GM19043 (cell line): ENCODE data around the gene GRIN1.
A peak's percentile ranks its signal among the peaks of the same experiment; 100 is the strongest.

Experiments
- ATAC-seq: cut with Tn5 transposase; IDR thresholded peaks from one replicate; pipeline ENCODE4 v1.9.1; 2021; ENCODE audit warnings: low read depth; ENCODE audit not compliant: unreplicated experiment

GRIN1 gene

GRCh38 chr9:137145731-137146526 lies 7.0 kb downstream of the GRIN1 start:
- ATAC-seq, result no peak

GRCh38 chr9:137146527-137146918 lies 7.6 kb downstream of the GRIN1 start:
- ATAC-seq, result no peak

- no peak for ATAC-seq
Measured at GRCh38 chr9:137147091-137147792, 8.3 kb downstream of the GRIN1 start.

- ATAC-seq, result no peak
Measured at GRCh38 chr9:137147793-137148160, 8.8 kb downstream of the GRIN1 start.

- ATAC-seq, result no peak
Measured at GRCh38 chr9:137148242-137148641, 9.3 kb downstream of the GRIN1 start.

- ATAC-seq, result no peak
Measured at GRCh38 chr9:137148661-137149060, 9.7 kb downstream of the GRIN1 start.

GRCh38 chr9:137149363-137149762 lies 10.4 kb downstream of the GRIN1 start:
- ATAC-seq, result no peak

- ATAC-seq, result peak; percentile 15
Measured at GRCh38 chr9:137149942-137150616, 11.1 kb downstream of the GRIN1 start.

GRCh38 chr9:137150617-137151457 lies 11.9 kb downstream of the GRIN1 start:
- ATAC-seq, result peak; percentile 40

- no peak for ATAC-seq
Measured at GRCh38 chr9:137152844-137153405, 14.0 kb downstream of the GRIN1 start.

GRCh38 chr9:137156567-137157375 lies 17.8 kb downstream of the GRIN1 start:
- no peak for ATAC-seq

- no peak for ATAC-seq
Measured at GRCh38 chr9:137157618-137158415, 18.9 kb downstream of the GRIN1 start.

- no peak for ATAC-seq
Measured at GRCh38 chr9:137158625-137159024, 19.7 kb downstream of the GRIN1 start.

- no peak for ATAC-seq
Measured at GRCh38 chr9:137159105-137160053, 20.4 kb downstream of the GRIN1 start.

- ATAC-seq, result no peak
Measured at GRCh38 chr9:137160054-137160425, 21.1 kb downstream of the GRIN1 start.

- ATAC-seq, result no peak
Measured at GRCh38 chr9:137160716-137161557, 22.0 kb downstream of the GRIN1 start.
